SU-DHL-6 (cell line): ENCODE results near the gene UQCC2.

Experiments
- H2AFZ ChIP-seq: fragments of 200-600 bp; sonication (generic); 2 replicates; pipeline ENCODE4 v1.6.1; 2014; ENCODE audit warnings: low read depth, mild to moderate bottlenecking, moderate library complexity, mixed read lengths, antibody characterized with exemption, low read length; ENCODE audit not compliant: severe bottlenecking
- H3F3A ChIP-seq: fragments of 200-600 bp; shearing (Covaris generic); 2 replicates; pipeline ENCODE4 v1.6.0; 2016; ENCODE audit warnings: antibody characterized with exemption, mild to moderate bottlenecking; ENCODE audit not compliant: insufficient read depth
- H3K27ac ChIP-seq: fragments of 200-600 bp; sonication (generic); 2 replicates; pipeline ENCODE4 v1.5.1; 2016; ENCODE audit warnings: low read depth, mild to moderate bottlenecking, low read length, moderate library complexity, mixed read lengths
- H3K27me3 ChIP-seq: fragments of 200-600 bp; sonication (generic), shearing (Covaris generic); 2 replicates; pipeline ENCODE4 v1.6.0; 2014; ENCODE audit warnings: mild to moderate bottlenecking, low read length
- H3K36me3 ChIP-seq: fragments of 200-600 bp; sonication (generic); 2 replicates; pipeline ENCODE4 v1.6.1; 2014; ENCODE audit warnings: mild to moderate bottlenecking, low read length, mixed read lengths
- H3K4me2 ChIP-seq: fragments of 300-600, 200-600 bp; shearing (Covaris generic), sonication (generic); 2 replicates; pipeline ENCODE4 v1.6.0; 2014; ENCODE audit warnings: low read length, low read depth, mild to moderate bottlenecking; ENCODE audit not compliant: poor library complexity, severe bottlenecking
- H3K4me3 ChIP-seq: fragments of 200-600 bp; sonication (generic); 2 replicates; pipeline ENCODE4 v1.5.1; 2014; ENCODE audit warnings: antibody characterized with exemption, low read length, mild to moderate bottlenecking, mixed read lengths; ENCODE audit not compliant: insufficient read depth, poor library complexity, severe bottlenecking
- H3K79me2 ChIP-seq: fragments of 200-600 bp; sonication (generic); 2 replicates; pipeline ENCODE4 v1.6.1; 2014; ENCODE audit warnings: mild to moderate bottlenecking, low read length, moderate library complexity; ENCODE audit not compliant: insufficient read depth
- H3K9ac ChIP-seq: fragments of 200-600 bp; sonication (generic); 2 replicates; pipeline ENCODE4 v1.7.0; 2014; ENCODE audit warnings: mild to moderate bottlenecking, low read length
- H3K9me2 ChIP-seq: fragments of 200-600 bp; sonication (generic); replicated peaks from 2 replicates; pipeline ENCODE4 v1.6.1; 2014; ENCODE audit warnings: low read length; ENCODE audit not compliant: insufficient read depth
- H3K9me3 ChIP-seq: fragments of 200-600 bp; sonication (generic); 2 replicates; pipeline ENCODE4 v1.6.1; 2014; ENCODE audit warnings: low read length, mixed read lengths; ENCODE audit not compliant: insufficient read depth
- H4K20me1 ChIP-seq: fragments of 200-600 bp; sonication (generic); 2 replicates; pipeline ENCODE4 v1.6.1; 2014; ENCODE audit warnings: low read depth, mild to moderate bottlenecking, antibody characterized with exemption, low read length, moderate library complexity, mixed read lengths
- CTCF ChIP-seq: fragments of 200-600 bp; sonication (generic); IDR thresholded peaks from one replicate; pipeline ENCODE4 v1.5.1; 2017; ENCODE audit warnings: antibody characterized with exemption, mild to moderate bottlenecking, low read length, moderate library complexity; ENCODE audit not compliant: insufficient read depth, poor library complexity, severe bottlenecking
- EZH2phosphoT487 ChIP-seq: fragments of 200-600 bp; sonication (generic), shearing (Covaris generic); conservative IDR thresholded peaks from 2 replicates; pipeline ENCODE4 v1.6.1; 2018; ENCODE audit warnings: mild to moderate bottlenecking, antibody characterized with exemption, low read length, moderate library complexity, mixed read lengths

Gene UQCC2

GRCh38 chr6:33663028-33663427, 48.5 kb downstream of the UQCC2 start:
- Histone ChIP-seq H3K4me3 (no peak overlapping the region), H3K36me3 (peaks cover 3% of the 10 kb centered on the region; the same call in 1 of the 2 replicates), H3K27me3 (no peaks in the 10 kb centered on the region), H3F3A (no peaks in the 10 kb centered on the region), H3K4me2 (no peak overlapping the region), H3K9me2 (no peaks in the 10 kb centered on the region), H2AFZ (no peak overlapping the region), H3K9ac (no peak overlapping the region), H3K79me2 (no peaks in the 10 kb centered on the region), H3K27ac (no peak overlapping the region), H4K20me1 (no peaks in the 10 kb centered on the region), H3K9me3 (no peaks in the 10 kb centered on the region)
- no peak for TF ChIP-seq CTCF

DNA sequence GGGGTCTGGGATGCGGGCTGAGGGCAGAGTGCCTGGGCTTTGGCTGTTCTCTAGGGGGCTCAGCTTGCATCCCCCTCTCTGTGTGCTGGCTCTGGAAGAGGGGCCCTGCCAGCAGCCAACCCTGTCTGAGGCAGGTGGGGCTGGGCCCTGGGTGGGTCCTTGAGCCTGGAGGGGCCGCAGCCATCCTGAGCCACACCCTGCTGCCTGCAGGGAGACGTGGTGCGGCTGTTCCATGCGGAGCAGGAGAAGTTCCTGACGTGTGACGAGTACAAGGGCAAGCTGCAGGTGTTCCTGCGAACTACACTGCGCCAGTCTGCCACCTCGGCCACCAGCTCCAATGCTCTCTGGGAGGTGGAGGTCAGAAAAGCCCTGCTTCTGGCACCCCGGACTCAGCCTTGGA, 49.2 kb downstream of the UQCC2 start:
- TF ChIP-seq EZH2phosphoT487: no peak
- TF ChIP-seq CTCF: no peak
- H3K36me3 ChIP-seq: peaks cover 3% of the 10 kb centered on the region; the same call in 1 of the 2 replicates
- H2AFZ ChIP-seq: no peak overlapping the region
- H4K20me1 ChIP-seq: no peaks in the 10 kb centered on the region
- no peaks in the 10 kb centered on the region for H3F3A ChIP-seq
- no peaks in the 10 kb centered on the region for H3K9me2 ChIP-seq
- H3K27ac ChIP-seq: no peak overlapping the region
- H3K4me3 ChIP-seq: no peak overlapping the region
- H3K27me3 ChIP-seq: no peaks in the 10 kb centered on the region
- no peaks in the 10 kb centered on the region for H3K9me3 ChIP-seq
- no peak overlapping the region for H3K4me2 ChIP-seq
- no peak overlapping the region for H3K9ac ChIP-seq
- no peaks in the 10 kb centered on the region for H3K79me2 ChIP-seq

DNA sequence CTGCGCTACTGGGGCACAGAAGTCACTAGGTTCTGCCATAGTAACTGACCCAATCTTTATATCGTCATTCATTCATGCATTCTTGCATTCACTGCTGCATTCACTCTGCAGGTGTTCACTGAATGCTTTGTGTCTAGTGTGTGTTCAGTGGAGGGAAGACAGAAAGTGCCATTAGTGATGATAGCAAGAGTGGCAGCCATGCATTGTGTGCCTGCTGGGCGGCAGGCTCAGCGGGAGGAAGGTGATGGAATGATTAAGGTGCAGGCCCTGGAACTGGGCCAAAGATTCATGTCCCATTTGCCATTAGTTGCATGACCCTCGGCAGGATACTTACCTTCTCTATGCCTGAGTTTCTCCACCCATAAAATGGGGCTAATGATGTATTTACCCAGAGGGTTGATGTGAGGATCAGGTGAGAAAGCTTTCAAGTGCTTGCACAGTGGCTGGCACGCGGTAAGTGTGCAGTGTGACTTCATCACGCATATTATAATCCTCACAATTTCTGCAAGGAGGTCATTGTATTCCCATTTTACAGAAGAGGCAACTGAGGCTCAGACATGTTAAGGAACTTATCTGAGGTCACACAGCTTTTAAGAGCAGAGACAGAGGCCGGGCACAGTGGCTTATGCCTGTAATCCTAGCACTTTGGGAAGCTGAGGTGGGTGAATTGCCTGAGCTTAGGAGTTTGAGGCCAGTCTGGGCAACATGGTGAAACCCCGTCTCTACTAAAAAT, 50.2 kb downstream of the UQCC2 start:
- no peak overlapping the region for H3K9ac ChIP-seq
- no peak overlapping the region for H2AFZ ChIP-seq
- H3F3A ChIP-seq: no peaks in the 10 kb centered on the region
- H3K27ac ChIP-seq: no peak overlapping the region
- H4K20me1 ChIP-seq: no peaks in the 10 kb centered on the region
- TF ChIP-seq EZH2phosphoT487 (no peak), CTCF (no peak)
- no peaks in the 10 kb centered on the region for H3K9me3 ChIP-seq
- H3K36me3 ChIP-seq: no peaks in the 10 kb centered on the region
- no peak overlapping the region for H3K4me2 ChIP-seq
- H3K79me2 ChIP-seq: no peaks in the 10 kb centered on the region
- no peaks in the 10 kb centered on the region for H3K27me3 ChIP-seq
- H3K4me3 ChIP-seq: no peak overlapping the region
- no peaks in the 10 kb centered on the region for H3K9me2 ChIP-seq
